GM12873 (cell line): Measurements from ENCODE around the gene TRIM40.

Experiments
- TF ChIP-seq, protein P1 (sequence below): IDR thresholded peaks from 2 replicates; pipeline ENCODE4 v1.5.1; 2012; ENCODE audit warnings: low read depth, mild to moderate bottlenecking, moderate library complexity, low read length, control low read depth; ENCODE audit not compliant: insufficient read depth; ENCODE audit errors: missing control alignments

The TRIM40 gene, protein sequence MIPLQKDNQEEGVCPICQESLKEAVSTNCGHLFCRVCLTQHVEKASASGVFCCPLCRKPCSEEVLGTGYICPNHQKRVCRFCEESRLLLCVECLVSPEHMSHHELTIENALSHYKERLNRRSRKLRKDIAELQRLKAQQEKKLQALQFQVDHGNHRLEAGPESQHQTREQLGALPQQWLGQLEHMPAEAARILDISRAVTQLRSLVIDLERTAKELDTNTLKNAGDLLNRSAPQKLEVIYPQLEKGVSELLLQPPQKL

GRCh38 chr6:30135757-30136156, at the start of gene TRIM40:
TSS of gene TRIM40 (plus strand) at chr6:30136140. CDS start at chr6:30137037, 897 bp downstream.
- TF ChIP-seq, protein P1, sequence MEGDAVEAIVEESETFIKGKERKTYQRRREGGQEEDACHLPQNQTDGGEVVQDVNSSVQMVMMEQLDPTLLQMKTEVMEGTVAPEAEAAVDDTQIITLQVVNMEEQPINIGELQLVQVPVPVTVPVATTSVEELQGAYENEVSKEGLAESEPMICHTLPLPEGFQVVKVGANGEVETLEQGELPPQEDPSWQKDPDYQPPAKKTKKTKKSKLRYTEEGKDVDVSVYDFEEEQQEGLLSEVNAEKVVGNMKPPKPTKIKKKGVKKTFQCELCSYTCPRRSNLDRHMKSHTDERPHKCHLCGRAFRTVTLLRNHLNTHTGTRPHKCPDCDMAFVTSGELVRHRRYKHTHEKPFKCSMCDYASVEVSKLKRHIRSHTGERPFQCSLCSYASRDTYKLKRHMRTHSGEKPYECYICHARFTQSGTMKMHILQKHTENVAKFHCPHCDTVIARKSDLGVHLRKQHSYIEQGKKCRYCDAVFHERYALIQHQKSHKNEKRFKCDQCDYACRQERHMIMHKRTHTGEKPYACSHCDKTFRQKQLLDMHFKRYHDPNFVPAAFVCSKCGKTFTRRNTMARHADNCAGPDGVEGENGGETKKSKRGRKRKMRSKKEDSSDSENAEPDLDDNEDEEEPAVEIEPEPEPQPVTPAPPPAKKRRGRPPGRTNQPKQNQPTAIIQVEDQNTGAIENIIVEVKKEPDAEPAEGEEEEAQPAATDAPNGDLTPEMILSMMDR = no peak

DNA sequence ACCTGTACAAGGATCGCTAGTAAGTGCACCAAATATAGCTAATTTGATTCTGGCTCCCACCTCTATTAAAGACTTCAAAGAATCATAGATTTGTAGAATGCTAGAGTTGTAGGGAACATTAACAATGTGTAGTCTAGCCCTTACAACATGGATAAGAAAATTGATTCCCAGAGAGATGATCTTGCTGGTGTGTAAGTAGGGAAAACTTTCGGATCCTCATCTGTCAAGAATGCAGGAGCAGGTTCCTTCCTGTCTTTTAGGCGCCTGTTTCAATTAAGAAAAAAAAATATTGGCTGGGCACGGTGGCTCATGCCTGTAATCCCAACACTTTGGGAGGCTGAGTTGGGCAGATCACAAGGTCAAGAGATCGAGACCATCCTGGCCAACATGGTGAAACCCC, 48.1 kb upstream of the TRIM40 start:
- TF ChIP-seq, protein P1 = no peak

DNA sequence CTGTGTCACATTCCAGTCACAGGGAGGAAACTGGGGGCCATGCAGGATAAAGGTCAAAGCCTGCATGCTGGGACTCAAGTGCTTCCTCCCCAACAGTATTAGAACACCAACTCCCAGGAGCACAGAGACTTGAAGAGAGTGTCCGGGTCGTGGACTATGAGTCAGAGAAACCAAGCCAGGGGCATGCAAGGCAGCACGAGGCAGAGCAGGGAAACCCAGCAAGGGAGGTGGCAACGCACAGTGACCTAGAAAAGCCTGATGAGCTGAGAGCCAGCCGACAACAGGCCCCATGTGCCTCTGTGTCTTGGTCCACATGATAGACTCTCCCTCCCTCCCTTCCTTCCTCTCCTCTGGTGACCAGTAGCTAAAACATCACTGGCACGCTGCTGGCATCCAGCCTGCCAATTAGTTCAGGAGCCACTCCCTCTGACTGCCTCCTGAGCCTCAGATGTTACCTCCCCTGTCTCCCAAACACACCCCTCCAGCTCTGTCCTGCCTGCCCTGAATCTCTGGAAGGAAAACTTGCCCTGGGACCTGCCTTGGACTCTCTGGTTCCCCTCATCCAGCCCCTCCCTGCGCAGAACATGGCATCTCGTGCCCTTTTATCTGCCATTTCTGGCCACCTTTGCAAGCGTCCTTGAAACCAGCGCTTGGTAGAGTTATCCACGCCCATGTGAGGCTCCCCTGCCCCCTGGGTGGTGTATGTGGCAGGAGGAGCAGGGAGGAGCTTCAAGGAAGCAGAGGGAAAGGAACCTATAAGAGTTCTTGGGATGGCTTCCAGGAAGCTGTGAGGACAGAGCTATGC, 44.2 kb upstream of the TRIM40 start:
- TF ChIP-seq, protein P1 = no peak

DNA sequence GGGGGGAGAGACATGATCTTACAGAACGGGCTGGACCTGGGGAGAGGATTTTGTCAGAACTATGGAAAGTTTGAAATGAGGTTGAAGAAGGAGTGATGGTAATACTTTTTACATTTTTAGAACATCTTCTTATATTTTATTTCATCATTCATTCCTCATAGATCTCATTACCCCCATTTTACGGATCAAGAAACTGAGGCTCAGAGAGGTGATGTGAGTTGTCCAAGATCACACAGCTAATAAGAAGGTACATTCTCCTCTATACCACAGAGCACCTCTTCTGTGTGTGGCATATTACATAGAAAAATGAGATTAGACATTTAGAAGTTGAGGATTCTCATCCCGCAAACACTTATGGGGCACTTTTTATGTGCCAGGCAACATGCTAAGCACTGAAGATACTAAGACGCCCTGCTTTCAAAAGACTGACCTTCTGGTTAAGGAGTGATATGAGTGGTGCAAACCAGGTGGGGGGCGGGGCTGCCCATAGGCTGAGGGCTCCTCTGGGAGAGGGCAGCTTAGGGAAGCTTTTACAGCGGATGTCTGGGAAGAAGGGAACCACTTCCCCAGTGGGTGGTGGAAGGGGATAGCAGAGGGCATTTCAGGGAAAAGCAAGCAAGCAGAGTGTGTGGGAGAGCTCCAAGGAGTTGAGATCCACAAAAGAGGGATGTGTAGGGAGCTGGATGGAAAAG, 42.9 kb upstream of the TRIM40 start:
- TF ChIP-seq, protein P1 = no peak

DNA sequence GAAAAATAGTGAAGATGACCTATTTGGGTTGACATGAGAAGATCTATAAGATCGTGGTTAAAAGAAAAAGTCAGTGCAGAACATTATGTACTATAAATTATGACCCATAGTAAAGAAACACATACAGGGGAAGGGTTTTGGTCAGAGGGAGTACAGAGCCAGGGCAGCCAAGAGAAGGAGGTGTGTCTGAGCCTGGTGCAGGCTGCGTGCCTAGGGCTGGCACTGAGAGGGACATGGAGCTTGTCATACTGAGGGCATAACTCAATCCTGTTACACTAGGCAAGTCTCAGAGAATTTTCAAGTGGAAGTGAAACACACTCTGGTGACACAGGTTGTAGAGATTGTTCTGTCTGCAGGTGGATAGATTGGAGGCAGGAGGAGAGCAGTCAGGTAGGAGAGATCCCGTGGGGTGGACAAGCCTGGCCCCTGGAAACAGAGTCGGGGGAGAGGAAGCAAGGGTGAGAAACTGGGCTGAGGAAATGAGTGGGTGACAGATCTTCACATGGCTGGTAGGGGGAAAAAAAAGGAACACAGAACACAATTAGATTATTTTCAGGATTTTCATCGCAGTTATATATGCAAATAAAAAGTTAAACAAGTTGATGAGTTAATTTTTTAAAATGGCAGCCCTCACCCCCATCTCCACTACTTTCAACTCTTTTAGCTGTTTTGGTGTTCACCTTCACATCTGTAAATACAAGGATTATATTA, 41.8 kb upstream of the TRIM40 start:
- TF ChIP-seq, protein P1 = no peak

DNA sequence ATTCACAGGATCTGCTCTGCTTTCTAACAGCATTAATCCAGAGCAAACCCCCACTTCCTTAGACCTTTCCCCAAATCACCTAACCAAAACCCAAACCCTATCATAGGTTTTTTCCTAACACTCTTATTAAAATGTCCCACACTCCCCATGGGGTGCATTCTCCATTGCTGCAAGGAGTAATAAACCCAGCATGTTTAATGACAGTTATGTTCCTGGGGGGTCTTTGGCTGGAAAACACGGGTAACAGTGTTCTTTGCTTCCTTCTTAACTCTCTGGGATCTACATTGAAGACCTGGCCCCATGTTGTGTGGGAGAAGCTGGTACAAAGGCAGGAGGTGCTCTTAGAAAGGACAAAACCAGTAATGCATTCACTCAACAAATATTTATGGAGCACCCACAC, 39.1 kb upstream of the TRIM40 start:
- TF ChIP-seq, protein P1 = no peak
